ENCODE results near the gene TTC33. TPM values are rescaled to one million over a fixed set of nuclear protein-coding genes. Genes with fewer than 3 reads are reported as not detected.
A peak's percentile ranks its signal among the peaks of the same experiment; 100 is the strongest.

Gene TTC33
- total RNA-seq, 1 experiment from 2014 or later: 12.6 TPM

DNA sequence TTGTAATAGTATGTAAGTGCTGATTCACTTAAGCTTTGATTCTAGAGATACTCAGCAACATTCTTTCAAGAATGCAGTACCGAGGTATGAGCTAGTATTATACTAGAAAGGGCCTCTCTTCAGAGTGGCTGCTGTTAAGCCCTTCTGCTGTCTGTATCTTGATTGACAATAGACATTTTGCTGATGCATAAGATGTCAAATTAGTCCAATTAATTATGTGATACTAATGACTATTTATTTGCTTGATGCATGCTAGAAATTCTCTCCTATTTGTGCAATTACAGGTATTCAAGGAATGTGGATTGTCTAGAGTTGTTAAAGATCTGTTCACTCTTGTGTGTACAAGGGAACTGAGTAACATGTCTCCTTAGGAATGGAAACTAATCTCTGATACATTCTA is 168.4 kb downstream of the TTC33 start:
- in situ Hi-C loops (cut with HindIII; ENCODE audit: low pct_unique_long_range_greater_than_20kb, low sequenced_read_pairs) (no loop called here), intact Hi-C loops (cut with micrococcal nuclease; ENCODE audit: unreplicated experiment) (no loop called here)
- no peak for DNase-seq (ENCODE audit: low read depth, low spot score)
- Histone ChIP-seq H3K4me1 (ENCODE audit: control insufficient read depth, insufficient read depth, low read length) (no peaks in the 10 kb centered on the region), H3K4me3 (ENCODE audit: low read depth in 2 of 2, low read length in 2 of 2) (no peak overlapping the region), H3K9me3 (ENCODE audit: control insufficient read depth, insufficient read depth, low read depth, low read length) (no peaks in the 10 kb centered on the region), H3K36me3 (ENCODE audit: control insufficient read depth, insufficient read depth, low read length) (no peaks in the 10 kb centered on the region), H3K27ac (ENCODE audit: low read length) (no peak overlapping the region), H3K27me3 (ENCODE audit: control insufficient read depth, insufficient read depth, low read length) (no peaks in the 10 kb centered on the region)
- BruUV-seq (replicated peaks): no TSS peak
- ATAC-seq: no peak
- CTCF ChIA-PET: no interaction called here
- POLR2A ChIA-PET: no interaction called here
- TF ChIP-seq, protein P1, sequence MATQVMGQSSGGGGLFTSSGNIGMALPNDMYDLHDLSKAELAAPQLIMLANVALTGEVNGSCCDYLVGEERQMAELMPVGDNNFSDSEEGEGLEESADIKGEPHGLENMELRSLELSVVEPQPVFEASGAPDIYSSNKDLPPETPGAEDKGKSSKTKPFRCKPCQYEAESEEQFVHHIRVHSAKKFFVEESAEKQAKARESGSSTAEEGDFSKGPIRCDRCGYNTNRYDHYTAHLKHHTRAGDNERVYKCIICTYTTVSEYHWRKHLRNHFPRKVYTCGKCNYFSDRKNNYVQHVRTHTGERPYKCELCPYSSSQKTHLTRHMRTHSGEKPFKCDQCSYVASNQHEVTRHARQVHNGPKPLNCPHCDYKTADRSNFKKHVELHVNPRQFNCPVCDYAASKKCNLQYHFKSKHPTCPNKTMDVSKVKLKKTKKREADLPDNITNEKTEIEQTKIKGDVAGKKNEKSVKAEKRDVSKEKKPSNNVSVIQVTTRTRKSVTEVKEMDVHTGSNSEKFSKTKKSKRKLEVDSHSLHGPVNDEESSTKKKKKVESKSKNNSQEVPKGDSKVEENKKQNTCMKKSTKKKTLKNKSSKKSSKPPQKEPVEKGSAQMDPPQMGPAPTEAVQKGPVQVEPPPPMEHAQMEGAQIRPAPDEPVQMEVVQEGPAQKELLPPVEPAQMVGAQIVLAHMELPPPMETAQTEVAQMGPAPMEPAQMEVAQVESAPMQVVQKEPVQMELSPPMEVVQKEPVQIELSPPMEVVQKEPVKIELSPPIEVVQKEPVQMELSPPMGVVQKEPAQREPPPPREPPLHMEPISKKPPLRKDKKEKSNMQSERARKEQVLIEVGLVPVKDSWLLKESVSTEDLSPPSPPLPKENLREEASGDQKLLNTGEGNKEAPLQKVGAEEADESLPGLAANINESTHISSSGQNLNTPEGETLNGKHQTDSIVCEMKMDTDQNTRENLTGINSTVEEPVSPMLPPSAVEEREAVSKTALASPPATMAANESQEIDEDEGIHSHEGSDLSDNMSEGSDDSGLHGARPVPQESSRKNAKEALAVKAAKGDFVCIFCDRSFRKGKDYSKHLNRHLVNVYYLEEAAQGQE (IDR thresholded peaks at IDR 0.05; ENCODE audit: insufficient read depth in 1 of 2, low read depth in 2 of 2, low read length in 1 of 2): no peak
- TF ChIP-seq, protein P2, sequence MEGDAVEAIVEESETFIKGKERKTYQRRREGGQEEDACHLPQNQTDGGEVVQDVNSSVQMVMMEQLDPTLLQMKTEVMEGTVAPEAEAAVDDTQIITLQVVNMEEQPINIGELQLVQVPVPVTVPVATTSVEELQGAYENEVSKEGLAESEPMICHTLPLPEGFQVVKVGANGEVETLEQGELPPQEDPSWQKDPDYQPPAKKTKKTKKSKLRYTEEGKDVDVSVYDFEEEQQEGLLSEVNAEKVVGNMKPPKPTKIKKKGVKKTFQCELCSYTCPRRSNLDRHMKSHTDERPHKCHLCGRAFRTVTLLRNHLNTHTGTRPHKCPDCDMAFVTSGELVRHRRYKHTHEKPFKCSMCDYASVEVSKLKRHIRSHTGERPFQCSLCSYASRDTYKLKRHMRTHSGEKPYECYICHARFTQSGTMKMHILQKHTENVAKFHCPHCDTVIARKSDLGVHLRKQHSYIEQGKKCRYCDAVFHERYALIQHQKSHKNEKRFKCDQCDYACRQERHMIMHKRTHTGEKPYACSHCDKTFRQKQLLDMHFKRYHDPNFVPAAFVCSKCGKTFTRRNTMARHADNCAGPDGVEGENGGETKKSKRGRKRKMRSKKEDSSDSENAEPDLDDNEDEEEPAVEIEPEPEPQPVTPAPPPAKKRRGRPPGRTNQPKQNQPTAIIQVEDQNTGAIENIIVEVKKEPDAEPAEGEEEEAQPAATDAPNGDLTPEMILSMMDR (IDR thresholded peaks at IDR 0.05): no peak
- TF ChIP-seq POLR2AphosphoS5 (IDR thresholded peaks at IDR 0.05; ENCODE audit: low read depth, low read length): no peak
- TF ChIP-seq SIN3A (IDR thresholded peaks at IDR 0.05; ENCODE audit: borderline replicate concordance, insufficient read depth, low read depth, low read length): no peak
- no peak for TF ChIP-seq TCF7L2 (IDR thresholded peaks at IDR 0.05; ENCODE audit: low read depth, low read length)

DNA sequence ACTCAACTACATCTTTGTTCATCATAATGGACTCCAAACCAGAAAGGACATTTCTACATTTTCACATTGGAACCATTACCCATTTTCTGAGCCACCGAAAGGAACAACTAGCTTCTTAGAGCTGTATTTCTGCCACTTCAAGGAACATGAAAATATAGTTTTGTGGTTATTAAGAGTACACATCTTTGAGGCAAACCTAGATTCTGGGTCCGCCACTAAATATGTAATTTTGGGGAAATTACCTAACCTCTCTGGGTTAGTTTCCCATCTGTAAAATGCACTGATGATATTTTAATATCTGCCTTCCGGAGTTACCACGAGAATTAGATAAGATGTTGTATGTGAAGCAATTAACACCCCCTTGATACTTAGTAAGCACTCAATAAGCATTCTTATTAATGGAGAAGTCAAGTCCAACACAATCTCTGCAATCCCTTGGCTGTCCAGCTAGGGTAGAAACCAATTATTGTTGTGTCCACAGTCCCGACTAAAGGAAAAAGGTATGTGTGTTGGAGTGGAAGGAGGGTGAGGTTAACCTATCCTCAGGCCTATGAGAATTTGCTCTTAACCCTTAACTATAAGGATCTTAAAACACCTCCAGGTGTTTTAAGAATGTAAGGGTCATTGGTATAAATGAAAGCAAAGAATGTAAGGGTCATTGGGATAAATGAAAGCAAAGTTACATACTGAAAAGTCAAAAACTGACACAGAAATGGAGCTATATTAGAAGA is 170.1 kb downstream of the TTC33 start:
- in situ Hi-C loops (cut with HindIII; ENCODE audit: low pct_unique_long_range_greater_than_20kb, low sequenced_read_pairs): no loop called here
- POLR2A ChIA-PET: no interaction called here

More for the DNA sequence above, 170.1 kb downstream of the TTC33 start:
- Histone ChIP-seq H3K4me1 (ENCODE audit: control insufficient read depth, insufficient read depth, low read length) (no peaks in the 10 kb centered on the region), H3K9me3 (ENCODE audit: control insufficient read depth, insufficient read depth, low read depth, low read length) (no peaks in the 10 kb centered on the region), H3K27me3 (ENCODE audit: control insufficient read depth, insufficient read depth, low read length) (no peaks in the 10 kb centered on the region), H3K27ac (ENCODE audit: low read length) (0 out of 2 replicates have a peak overlapping the region, but pooled peaks have one; percentile 7), H3K4me3 (ENCODE audit: low read depth in 2 of 2, low read length in 2 of 2) (no peak overlapping the region), H3K36me3 (ENCODE audit: control insufficient read depth, insufficient read depth, low read length) (no peaks in the 10 kb centered on the region)
- ATAC-seq (no peak), DNase-seq (ENCODE audit: low read depth, low spot score) (no peak)
- intact Hi-C loops (cut with micrococcal nuclease; ENCODE audit: unreplicated experiment): no loop called here
- TF ChIP-seq, protein P2 (IDR thresholded peaks at IDR 0.05): no peak
- TF ChIP-seq SIN3A (IDR thresholded peaks at IDR 0.05; ENCODE audit: borderline replicate concordance, insufficient read depth, low read depth, low read length) (no peak), TCF7L2 (IDR thresholded peaks at IDR 0.05; ENCODE audit: low read depth, low read length) (no peak), POLR2AphosphoS5 (IDR thresholded peaks at IDR 0.05; ENCODE audit: low read depth, low read length) (no peak)
- TF ChIP-seq, protein P1 (IDR thresholded peaks at IDR 0.05; ENCODE audit: insufficient read depth in 1 of 2, low read depth in 2 of 2, low read length in 1 of 2): no peak
- CTCF ChIA-PET: no interaction called here
- no TSS peak for BruUV-seq (replicated peaks)
